NCI-H345 (cell line): Measurements from ENCODE around the gene DYNC1I1.

Experiments used
- DNase-seq: peaks from one replicate; lab custom pipeline; 2025; lab: John Stamatoyannopoulos, UW

The DYNC1I1 gene

DNA sequence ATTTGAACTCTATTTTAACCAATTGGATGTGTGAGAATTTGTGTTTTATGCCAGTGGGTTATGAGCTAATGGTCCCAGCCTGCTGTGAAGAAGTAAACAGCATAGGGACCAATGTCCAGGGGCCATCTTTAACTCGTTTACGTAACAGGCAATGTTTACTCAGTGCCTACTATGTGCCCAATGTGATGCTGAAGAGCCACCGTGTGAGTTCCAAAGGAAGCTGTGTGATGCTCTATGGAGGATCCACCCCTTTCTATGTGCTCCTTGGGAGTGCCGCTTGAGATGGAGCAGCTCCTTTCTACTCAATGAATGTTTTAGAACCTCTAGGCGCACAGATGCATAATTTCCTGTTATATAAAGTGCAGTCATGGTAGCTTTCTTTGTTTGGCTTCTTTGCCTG lies 21.3 kb downstream of the DYNC1I1 start:
- DNase-seq, result no peak

DNA sequence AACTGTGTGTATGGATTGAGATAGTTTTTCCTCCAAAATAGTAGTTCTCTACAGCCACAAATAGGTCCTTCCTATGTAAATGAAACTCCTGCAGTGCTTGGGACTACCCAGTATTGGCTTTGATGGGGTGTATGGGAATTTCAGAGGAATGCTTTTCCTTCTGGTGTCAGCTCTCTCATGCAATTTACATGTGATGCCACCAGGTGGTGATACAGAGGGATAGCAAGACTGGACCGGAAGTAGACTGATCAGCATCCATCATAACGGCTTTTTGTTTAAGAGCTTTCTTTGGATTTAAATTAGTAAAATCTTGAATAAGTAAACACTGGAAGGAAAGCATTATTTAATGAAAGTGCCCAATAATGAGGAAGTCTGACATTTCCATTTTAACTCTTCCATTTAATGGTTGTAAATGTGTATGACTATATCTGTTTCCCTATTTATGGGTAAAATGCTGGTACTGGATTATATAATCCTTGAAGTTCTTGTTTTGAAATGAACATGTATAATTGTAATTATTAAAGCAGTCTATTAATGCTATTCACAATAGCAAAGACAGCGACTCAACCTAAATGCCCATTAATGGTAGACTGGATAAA lies 22.7 kb downstream of the DYNC1I1 start:
- DNase-seq, result no peak

DNA sequence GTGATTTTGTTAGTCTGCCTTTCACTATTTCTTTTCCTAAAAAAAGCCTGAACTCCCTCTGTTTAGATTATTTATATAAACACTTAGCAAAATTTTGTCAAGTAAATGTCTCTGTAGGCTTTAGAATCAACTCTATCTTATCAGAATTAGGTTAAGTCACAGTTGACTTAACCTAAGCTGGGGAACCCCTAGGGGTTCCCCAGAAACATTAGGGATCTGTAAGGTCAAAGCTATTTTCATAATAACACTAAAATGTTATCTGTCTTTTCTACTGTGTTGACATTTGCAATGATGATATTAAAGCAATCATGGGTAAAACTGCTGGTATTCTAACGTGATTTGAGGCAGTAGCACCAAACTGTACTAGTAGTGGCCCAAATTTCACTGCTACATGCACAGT lies 24.3 kb downstream of the DYNC1I1 start:
- no peak for DNase-seq

DNA sequence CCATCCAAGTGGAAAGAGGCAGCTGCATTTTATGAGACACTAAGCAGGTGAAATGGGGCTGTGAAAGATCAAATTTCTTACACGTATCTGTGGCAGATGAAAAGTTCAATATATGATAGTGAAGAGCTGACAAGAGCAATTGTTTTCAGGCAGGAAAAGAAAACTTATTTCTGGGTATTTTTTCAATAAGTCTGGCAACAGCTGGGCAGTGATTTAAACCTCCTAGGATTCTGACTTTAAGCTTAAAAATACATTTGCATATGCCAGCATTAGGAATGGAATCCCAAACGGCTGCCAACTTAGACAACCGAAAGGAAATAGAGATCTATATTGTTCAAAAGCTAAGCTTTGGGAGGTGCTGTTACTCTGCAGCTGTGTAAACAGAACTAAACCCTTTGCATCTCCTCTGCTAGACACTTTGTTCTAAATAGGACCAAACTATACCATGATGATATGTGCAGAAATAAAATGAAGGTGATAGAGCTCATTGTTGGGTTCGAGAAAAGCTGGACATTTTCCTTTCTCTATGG lies 26.1 kb downstream of the DYNC1I1 start:
- DNase-seq, result peak; percentile 75

DNA sequence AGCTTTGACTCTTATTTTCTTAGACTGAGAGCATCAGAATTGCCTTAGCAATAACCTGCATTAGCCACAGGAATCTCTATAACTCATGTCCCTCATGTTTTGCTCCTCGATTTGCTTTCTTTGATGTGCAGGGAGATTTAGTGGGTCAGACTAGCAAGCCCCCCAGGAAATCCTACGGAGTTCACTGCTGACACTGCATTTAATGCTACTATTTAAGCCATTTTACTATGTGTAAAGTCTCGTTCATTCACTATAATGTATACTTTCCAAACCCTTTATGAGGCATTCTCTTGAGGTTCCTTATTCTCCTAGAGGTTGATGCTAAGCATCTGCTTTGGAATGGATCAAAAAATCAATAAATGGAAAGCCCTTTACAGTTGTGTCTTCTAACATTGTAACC lies 28.4 kb downstream of the DYNC1I1 start:
- DNase-seq, result no peak

DNA sequence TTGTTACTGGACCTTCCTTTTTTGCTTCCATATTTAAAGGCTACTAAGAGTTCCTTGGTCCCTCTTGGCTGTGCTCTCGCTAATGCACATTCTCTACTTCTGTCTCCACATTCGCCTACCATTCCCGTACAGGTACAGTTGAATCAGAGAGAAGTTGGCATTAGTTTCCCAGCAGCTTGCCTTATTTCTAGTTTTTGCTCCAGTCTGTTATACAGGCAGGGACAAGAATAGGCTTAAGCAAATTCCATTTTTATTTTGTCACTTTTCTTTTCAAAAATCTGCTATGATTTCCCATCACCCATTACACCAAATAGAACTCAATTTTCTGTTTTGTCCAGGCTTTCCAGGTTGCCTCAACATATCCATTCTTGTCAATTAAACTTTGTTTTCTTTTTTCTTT lies 29.9 kb downstream of the DYNC1I1 start:
- no peak for DNase-seq

DNA sequence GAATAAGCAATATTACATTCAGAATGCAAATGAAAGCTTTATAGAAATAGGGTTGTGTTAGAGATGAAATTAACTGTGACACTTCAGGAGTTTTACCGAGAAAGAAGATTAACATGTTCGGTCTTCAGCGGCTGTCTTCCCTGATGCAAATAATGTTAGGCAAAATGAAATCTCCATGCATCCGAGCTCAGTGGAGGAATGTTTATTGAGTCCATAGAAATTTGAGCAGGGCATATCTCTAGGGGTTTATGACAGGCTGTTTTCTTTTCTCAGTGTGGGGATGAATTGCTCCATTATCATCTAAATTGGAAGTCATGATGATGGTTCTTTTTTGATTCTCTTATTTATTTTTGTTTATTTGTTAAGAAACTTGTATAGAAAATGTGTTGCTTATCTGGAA lies 31.7 kb downstream of the DYNC1I1 start:
- DNase-seq, result no peak

DNA sequence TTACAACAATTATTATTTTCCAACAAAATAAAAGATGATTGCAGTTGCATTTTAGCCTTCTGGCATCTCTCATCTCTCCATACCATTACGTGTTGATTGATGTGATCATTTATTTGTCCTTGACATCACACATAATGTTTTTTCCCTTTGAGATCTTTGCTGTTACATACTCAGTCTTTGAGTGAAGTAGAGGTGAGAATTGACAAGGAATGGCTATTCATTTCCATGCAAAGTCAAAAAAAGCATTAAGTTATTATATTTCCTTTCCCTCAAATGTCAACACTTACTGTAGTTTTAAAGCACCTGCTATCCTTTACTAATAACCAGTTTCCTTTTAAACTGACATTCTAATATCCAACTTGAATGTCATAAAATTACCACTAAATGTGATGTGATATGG lies 33.6 kb downstream of the DYNC1I1 start:
- DNase-seq, result no peak

DNA sequence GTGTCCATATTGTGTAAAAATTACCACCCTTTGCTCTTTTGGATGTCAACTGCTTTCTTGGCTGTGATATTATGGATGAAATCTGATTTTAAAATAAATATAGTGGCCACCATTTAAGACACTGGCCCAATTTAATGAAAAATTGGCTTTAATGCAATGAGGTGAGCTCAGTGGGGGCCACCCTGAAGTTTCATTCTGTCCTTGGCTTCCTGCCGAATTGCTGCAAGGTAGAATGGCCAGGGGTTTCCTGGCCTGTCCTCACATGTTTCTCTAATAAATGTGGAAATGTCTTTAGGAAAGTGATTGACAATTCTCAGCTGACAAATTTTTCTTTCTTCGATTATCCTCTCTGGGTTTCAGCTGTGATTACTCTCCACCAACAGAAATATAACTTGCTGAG lies 36.0 kb downstream of the DYNC1I1 start:
- DNase-seq, result no peak

DNA sequence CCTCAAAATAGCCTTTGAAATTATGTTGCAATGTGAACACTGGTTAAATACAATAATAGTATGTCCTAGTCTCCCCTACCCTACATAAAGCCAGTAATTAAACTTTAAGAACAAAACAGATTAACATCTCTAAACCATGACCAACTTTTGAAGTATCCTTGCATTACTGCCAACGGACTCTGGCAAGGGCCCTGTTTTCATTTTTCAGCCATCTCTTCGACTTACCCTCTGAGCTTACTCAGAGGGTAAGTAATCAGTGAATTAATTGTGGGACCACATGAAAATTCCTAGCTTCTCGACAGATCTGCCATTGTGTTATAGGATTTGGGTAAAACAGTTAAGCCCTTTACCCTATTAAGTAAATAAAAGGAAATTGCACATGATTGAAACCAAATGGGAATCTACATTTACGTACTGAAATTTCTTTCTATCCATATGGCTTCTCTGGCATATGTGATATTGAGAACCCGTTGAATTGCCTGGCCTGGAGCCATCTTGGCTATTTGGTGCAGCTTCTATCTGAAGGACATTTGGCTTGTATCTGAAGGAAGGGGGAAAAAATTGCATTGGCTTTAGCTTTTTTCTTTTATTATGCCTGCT lies 39.6 kb downstream of the DYNC1I1 start:
- no peak for DNase-seq

DNA sequence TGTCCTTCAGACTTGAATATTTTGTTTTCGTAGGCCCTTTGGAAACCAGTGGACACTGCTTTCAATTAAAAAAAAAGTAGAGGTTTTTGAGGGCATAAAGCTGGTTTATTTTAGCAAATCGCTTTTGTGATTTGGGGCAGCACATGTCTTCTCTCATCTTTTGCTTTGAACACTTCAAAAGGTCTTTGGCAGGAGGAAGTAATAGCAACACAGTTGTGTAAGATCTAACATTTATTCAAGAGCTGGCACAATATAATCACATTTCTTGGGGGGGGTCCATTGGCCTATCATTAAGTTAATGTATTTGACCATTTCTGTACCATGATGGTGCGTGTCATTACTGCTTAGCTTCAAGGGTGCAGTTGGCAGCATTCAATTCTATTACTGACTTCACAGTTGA lies 42.4 kb downstream of the DYNC1I1 start:
- no peak for DNase-seq

DNA sequence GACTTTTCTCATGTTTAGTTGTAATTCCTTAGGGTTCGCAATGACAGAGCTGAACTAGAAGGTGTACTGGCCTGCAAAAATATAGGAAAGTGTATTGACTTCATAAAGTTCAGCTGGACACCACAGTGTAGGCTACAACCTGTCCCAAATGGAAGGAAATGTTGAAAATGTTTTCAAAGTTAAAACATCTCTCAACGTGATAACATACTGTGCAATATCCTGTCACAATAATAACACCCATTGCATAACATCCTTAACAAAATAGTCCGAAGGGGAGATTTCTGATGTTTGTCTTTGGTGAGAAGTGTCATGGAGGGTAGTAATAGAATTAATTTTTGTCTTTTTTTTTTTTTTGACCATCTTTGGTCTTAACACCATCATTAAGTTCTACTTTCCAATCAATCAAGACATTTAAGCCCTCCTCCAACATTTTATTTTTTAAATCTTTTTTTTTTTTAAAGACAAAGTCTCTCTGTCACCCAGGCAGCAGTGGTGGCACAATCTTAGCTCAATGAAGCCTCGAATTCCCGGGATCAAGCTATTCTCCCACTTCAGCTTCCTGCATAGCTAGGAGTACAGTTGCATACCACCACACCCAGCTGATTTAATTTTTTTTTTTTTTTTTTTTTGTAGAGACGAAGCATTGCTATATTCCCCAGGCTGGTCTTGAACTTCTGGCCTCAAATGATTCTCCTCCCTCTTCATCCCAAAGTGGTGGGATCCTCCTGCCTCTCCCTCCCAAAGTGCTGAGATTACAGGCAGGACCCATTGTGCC lies 45.7 kb downstream of the DYNC1I1 start:
- DNase-seq, result no peak

DNA sequence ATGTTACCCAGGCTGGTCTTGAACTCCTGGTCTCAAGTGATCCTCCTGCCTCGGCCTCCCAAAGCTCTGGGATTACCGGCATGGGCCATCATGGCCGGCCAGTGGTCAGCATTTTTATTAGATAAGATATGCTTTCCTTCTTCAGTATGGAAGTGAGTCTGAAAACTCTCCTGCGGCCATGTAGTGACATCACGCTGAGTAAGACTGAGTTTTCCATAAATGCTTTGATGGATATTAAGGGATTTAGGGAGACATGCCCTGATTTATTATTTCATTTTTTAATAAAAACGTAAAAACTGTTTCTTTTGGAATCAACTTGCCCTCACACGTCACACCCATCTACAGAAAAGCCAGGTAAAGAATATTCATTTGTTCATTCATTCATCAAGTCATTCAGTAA lies 48.4 kb downstream of the DYNC1I1 start:
- DNase-seq, result no peak

DNA sequence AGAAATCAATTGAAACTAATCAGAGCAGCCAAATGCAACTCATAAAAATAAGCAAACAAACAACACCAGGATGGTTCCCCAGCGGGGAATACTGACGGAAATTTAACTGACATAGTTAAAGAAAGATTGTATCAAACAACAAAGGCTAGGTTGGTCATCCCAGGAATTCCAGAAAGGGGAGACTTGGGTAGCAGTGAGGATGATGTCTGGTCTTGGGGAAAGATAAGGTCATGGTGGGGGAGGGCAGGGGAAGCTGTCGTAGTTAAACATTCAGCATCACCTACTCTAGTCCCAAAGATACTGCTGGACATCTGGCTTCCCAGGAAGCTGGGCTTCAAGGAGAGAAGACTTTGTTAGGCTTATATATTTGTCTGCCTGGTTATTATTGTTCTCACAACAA lies 50.4 kb downstream of the DYNC1I1 start:
- DNase-seq, result no peak

DNA sequence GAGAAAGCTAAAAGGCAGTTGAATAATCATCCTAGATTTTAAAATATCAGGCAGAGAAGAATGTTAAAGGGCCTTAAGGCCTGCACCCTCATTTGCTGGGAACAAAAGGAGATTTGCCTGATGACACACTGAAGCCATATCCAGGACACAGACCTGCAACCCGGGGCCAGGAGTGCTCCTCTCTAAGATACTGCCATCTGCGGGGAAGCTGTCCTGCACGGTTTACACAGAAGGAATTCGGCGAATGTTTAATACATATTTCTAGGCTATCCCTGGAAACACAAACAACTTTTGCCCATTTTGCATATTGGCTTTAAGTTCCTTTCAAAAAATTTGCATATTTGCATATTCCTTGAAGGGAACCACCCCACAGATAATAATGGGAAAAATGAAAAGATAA lies 52.3 kb downstream of the DYNC1I1 start:
- DNase-seq, result no peak

DNA sequence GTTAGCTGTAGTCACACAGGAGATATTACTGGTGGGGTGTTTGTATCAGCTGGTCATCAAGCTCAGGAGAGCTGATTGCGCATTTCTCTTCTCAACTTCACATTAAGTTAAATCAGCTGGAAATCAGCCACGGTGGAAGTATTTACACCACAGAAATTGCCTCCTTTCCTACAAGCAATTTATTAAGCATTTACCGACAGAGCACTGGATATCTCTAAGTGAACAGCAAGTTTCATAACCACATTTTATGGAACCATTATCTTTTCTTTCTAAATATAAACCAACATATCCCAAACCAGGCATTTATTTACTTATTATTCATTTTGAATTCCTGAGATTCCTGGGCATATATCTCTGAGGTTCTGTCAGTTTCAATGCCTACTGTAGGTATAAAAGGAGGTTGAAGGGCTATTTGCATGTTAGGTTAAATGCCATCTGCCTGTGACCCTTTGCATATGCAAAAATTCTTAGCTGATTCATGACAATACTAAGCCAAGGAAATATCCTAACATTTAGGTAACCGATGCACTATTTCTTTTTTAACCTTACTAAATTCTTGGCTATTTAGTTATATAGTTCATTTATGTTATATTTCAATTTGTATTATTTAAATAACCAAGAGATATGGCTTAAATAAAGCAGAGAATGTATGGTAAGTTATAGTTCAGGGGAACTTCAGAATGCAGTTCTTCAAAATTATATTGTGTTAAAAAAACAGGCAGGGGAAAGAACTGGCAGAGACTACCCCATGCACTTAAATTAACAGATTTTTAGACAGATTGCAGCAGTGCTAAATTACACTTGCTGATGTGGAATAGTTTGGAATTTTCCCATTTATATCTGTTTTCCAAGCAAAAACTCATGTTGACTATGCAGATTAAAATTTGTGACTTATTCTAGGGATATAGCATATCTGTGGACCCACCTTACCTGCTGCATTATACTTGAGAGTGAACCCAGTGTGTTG lies 56.8 kb downstream of the DYNC1I1 start:
- no peak for DNase-seq

DNA sequence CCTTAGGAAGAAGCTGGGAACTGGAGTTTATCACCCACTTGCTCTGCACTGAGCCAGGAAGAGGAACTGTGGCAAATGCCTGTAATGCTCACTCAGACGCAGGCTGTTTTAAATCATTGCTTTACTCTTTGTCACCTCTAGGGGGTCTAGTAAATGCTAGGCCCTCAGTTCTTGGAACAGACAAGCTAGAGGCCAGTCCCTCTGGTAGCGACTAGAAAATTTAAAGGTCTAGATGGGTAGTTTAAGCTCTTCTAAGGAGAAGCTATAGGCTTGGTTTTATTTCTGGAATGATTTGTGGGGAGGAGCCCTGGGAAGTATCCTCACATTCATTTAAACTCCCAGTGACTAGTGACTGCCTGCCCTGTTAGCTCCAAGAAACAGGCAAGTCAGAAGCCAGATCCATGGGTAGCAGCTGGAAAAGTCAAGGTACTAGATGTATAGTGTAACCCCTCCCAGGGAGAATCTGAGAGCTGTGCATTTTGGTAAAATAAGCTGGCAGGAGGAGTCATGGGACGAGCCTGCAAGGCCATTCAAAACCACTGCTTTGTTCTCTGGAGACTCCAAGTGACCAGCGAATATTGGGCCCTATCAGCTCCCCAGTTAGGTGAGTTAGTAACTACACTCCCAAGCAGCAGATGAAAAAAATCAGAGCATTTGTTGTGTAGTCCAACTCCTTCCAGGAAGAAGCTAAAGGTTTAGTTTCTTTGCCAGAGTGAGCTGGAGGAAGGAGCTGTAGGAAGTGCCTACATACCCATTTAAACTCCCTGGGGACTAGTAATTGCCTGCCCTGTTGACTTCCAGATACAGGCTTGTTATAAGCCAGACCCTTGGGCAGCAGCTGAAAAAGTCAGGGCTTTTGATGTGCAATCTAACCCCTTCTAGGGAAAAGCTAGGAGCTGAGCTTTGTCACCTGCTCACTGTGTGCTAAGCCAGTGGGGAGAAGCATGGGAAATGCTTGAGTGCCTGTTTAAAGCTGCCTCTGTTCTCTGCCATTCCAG lies 68.9 kb downstream of the DYNC1I1 start:
- no peak for DNase-seq

DNA sequence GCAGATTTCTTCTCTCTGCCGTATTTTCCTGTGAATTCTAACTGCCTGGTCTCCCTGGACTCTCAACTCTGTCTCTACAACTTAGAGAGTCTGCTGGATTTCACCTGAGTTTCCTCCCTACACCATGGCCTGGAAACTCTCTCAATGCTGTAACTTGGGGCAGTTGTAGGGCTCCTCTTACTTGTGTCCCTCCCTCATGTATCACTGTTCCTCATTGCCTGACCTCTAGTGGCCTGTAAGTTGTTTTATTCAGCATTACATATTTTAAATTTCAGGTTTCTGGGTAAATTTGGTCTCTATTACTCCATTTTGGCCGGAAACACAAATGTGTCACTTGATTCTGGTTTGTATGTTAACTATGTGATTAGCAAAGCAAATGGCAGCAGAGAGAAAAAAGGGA lies 70.9 kb downstream of the DYNC1I1 start:
- no peak for DNase-seq

DNA sequence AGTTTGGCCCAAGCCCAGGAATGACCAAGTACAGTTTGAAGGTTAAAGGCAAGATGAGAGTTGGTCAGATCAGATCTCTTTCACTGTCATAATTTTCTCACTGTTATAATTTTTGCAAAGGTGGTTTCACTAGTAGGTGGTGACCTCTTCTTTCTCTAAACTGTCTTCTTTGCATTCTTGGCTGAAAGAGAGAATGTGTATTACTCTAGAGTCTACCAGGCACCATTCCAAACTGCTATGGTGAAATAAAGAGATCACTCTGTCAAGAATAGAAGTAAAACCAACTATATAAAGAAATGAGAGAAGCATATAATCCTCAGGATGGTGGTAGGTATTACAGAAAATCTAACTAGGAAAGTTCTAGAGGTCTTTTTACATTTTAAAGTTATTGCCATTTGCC lies 72.7 kb downstream of the DYNC1I1 start:
- DNase-seq, result no peak

DNA sequence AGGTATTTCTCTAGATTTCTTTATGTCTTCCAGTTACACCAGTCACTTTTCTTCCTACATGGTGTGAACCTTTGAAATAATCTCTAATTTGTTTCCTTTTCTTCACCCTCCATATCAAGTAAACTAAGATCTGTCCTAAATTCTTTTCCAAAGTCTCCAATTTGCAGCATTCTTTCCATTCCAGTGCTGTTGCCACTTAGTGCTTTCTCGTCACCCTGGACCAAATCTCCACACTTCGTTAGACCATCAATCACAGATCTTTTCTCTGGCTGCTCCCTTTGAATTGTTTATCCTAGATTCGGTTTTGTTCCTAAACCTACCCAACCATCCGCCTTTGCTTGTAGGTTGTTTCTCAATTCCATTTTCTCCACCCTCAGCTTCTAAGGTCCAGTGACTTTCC lies 74.7 kb downstream of the DYNC1I1 start:
- DNase-seq, result no peak

DNA sequence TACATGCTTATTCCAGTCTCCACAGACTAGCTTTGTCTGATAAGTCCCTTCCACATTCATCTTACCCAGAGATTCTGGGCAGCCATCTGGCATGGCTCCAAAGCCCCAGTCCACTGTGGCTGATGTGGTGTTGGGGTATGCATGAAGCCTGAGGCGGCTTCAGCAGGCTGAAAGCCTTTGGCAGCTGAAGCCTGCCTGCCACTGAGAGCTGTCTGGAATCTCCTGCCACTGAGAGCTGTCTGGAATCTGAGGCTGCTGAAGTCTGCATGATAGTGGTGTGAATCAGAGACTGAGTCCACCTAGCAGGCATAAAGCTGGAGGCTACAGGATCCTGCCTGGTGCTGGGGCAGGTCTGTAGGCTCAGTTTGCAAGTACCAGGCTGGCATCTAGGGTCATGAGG lies 87.1 kb downstream of the DYNC1I1 start:
- no peak for DNase-seq
